Left ventricle myocardium superior (tissue), 1 donor: ENCODE data around the gene CIRBP. TPM values are rescaled to one million over a fixed set of nuclear protein-coding genes. Genes with fewer than 3 reads are reported as not detected.

Experiments used
- ATAC-seq: fragments of 200-7000 bp; cut with Tn5 transposase; one replicate; pipeline ENCODE4 v1.9.1; 2020; ENCODE audit warnings: mild to moderate bottlenecking, moderate library complexity
- DNase-seq: peaks from one replicate; pipeline ENCODE4 v3.0.0-alpha.2; 2020
- intact Hi-C: fragments of 100-400 bp; cut with micrococcal nuclease; formaldehyde crosslinking; loops from one replicate; pipeline ENCODE4 v1.11.0; 2022
- total RNA-seq: library from RNA; stranded (reverse); fragmentation: NEBNext Ultra II Directional; extraction: Animal tissue kit (Norgen Biotek cat#: 25700); gene quantifications from one replicate; pipeline ENCODE4 v1.2.1, GENCODE V29; 2021
- donor health status: DM: no; HTN: yes; CAD: no; lungs with severe emphysema.

The CIRBP gene
- total RNA-seq, 1 donor from 2014 or later = 248 TPM

DNA sequence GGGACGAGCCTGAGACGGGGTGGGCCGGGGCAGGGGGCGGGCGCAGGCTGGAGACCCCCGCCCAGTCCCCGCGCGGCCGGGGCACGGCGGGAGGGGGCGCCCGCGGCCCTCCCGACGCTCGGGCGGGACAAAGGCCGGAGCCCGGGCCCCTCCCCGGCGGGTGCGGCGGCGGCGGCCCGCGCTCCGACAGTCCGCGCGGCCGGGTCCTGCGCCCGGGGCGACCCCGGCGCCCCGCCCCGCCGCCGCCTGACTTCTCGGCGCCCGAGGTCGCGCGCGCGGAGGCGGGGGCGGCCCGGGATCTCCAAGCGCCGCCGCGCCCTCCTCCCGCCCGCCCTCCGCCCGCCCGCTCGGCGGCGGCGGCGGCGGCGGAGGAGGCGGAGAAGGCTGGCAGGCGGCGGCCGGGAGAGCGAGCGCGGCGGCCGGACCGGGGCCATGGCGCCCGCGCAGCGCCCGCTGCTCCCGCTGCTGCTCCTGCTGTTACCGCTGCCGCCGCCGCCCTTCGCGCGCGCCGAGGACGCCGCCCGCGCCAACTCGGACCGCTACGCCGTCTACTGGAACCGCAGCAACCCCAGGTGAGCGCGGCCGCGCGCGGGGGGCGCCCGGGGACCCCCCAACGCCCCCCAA, 16.7 kb downstream of the CIRBP start, which contains the start of gene EFNA2:
Gene EFNA2 (plus strand): TSS at position 137 of the 624 bp plus-strand sequence. CDS start 296 bp downstream, at position 433.
- ATAC-seq = no peak
- intact Hi-C loops = no loop called here
- no peak for DNase-seq

DNA sequence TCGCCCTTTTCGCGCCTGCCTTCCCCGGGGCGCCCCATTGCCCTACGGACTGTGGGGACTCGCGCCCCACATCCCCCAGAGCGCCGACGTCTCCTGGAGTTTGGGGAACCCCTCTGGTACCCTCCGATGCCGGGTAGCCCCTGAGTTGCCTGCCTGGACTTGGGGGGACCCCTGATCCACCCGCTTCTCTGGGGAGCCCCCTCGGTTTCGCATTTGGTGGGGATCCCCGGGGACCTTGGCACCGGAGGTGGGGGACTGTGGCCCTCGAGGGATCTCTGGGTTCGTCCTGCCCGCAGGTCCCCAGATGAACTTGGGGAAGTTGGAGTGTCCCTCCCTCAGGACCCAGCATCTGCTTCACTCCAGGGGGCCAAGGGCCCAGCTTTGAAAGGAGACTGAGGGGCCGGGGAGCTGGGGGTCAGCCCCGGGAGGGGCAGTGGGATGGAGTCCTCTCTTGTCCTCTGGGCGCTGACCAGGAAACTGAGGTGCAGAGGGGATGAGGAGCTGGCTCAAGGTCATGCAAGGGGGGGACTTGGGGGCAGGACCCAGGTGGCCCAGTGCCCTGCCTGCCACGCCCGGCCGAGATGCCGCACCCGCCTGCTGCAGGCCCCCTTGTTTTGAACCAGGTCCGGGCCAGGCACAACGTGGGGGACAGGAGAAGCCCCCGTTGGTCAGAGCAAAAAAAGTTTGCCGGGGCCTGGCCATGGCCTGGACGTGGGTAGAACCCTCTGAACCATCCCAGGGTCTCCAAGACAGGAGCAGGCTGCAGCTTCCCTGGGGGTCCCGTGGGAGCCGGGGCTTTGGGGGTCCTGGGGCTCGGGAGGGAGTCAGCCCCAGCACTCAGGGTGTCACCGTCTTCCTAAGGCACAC, 17.6 kb downstream of the CIRBP start:
- ATAC-seq (no peak), DNase-seq (no peak)

DNA sequence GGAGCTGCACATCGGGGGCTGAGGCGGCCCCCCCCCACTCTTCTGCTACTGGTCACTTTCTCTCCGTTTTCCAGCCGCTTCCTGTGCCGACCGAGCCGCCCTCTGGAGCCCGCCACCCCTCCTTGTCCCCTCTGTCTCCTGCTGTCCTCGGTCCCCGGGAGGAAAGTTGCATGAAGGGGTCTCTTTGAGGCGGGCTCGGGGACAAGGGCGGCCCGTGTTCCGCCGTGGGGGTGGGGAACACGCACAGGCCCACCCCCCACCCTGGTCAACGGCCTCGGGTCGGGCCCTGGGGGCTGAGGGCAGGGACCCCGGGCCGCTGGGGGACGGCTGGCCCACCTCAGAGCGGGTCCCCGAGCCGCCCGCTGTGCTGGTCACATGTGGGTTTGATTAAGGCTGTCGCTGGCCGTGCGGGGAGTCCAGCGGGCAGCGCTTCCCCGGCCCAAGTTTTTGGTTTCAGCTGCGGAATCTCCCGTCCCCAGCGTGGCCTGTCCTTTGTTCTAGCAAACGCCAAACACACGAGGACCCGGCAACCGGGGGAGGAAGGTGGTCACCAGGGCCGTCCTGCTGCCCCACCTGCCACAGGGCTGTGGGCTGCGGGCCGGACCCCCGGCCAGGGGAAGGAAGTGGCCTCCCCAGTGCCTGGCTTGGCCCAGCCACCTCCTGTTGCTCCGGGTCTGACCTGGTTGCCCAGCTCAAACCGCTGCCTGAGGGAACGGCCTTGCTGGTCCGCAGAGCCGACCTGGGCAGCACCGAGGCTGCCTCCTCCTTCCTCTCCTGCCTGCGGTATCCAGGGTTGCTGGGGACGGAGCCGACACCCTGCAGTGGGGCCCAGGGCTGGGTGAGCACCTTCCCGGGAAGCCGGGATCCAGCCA, 18.5 kb downstream of the CIRBP start:
- no peak for DNase-seq
- no peak for ATAC-seq
- intact Hi-C loops = no loop called here

More for the DNA sequence above, 17.6 kb downstream of the CIRBP start:
- intact Hi-C loops = no loop called here

GRCh38 chr19:1288226-1288612, 19.1 kb downstream of the CIRBP start:
- intact Hi-C loops = no loop called here
- DNase-seq (no peak), ATAC-seq (no peak)

GRCh38 chr19:1288833-1289685, 19.9 kb downstream of the CIRBP start:
- intact Hi-C loops = no loop called here
- no peak for ATAC-seq
- DNase-seq = no peak

- intact Hi-C loops = no loop called here
- ATAC-seq = no peak
- DNase-seq = no peak
Measured at GRCh38 chr19:1289686-1290025, 20.5 kb downstream of the CIRBP start.

GRCh38 chr19:1290196-1290702, 21.1 kb downstream of the CIRBP start:
- ATAC-seq (no peak), DNase-seq (no peak)
- intact Hi-C loops = no loop called here

GRCh38 chr19:1290703-1291651, 21.8 kb downstream of the CIRBP start:
- ATAC-seq = no peak
- no peak for DNase-seq
- intact Hi-C loops = no loop called here

GRCh38 chr19:1291761-1292418, 22.8 kb downstream of the CIRBP start:
- no peak for ATAC-seq
- DNase-seq = no peak
- intact Hi-C loops = no loop called here

DNA sequence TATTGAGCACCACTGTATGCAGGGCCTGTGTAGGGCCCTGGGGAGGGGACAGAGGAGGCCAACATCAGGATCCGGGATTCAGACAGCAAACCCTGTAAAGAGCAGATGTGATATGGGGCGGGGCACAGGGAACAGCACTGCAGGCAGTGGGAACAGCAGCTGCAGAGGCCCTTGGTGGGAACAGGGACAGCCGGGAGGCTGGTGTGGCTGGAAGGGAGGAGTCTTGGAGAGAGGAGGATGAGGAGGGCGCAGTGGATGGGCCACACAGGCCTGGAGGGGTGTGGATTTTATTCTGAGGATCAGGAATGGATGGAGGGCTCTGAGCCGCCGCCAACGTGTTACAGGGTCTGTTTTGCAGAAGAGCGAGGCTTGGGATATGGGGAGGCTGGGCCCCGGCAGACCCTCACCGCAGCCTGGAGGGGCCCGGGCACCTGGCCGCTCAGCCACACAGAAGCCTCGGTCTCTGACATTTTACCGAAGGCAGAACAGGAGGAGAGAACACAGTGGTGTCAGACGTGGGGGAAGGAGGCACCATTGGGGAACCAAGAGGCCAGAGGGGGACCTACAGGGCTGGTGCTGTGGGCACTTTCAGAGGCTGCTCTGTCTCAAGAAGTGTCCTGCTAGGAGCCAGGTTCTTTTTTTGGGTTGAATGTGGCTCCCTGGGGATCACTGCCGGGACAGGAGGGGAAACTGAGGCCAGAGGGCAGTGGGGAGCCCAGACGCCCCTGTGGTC, 23.5 kb downstream of the CIRBP start:
- ATAC-seq = no peak
- DNase-seq = no peak
- intact Hi-C loops = no loop called here

DNA sequence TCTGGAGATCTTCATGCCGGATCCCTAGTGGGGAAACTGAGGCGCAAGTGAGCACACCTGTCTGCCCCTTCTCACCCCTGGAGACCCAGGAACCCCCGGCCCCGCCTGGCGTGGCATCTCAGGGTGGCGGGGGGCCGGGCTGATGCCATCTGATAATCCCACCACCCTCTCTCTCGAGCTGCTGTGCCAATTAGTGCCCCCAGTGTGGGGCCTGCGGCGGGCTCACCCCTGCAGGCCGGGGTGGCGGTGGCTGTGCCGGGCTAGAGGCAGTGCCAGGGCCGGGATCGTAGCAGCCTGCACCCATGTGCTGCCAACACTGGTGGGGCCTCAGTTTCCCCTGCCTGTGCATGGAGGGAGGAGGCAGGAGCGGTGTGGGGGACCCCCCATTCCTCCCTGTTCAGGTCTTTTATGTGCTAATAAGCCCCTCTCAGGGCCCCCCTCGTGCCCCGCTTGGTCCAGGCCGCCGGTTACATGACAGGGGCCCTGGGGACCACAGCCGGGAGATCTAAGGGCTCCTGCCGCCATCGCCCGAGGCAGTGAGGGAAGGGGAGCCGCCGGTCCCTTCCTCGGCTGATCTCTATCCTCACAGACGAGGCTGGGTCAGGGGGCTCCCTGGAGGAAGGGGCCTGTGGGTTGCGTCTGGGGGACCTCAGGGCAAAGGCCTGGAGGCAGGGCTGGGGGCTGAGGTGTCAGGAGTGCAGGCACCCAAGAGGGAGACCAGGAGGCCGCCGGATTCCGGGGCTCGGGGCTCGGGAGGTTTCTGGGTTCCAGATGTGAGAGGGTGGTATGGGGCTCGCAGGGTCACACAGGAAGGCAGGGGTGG, 24.9 kb downstream of the CIRBP start:
- ATAC-seq (no peak), DNase-seq (no peak)
- intact Hi-C loops = no loop called here

GRCh38 chr19:1294688-1295087, 25.6 kb downstream of the CIRBP start:
- intact Hi-C loops = no loop called here
- DNase-seq = no peak
- ATAC-seq = no peak

GRCh38 chr19:1295169-1296012, 26.3 kb downstream of the CIRBP start:
- DNase-seq = no peak
- ATAC-seq = no peak
- intact Hi-C loops = no loop called here

DNA sequence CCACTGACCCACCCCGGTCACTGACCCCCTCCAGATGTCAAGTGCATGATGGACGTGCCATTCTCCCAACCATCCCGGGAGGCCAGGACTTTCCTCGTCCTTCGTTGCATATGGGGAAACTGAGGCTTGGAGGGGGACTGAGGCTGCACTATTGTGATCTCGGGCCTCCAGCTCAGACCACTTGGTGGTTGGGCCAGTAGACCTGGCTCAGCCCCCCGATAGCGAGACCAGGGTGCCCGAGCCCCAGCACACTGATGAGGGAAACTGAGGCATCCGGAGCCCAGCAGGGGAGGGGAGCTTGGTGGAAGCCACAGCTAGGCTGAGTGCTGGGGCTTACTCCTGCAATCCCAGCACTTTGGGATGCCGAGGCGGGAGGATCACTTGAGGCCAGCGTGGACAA, 26.9 kb downstream of the CIRBP start:
- no peak for DNase-seq
- intact Hi-C loops = no loop called here
- no peak for ATAC-seq
